Vagina (tissue), 2 donors: Measurements from ENCODE around the gene ADAM22.

Experiments
- POLR2AphosphoS5 ChIP-seq, 2 donors: sonication (generic); formaldehyde crosslinking; IDR thresholded peaks; one replicate each; pipeline ENCODE4 v1.9.0; 2017; ENCODE audit warnings: antibody characterized with exemption in 2 of 2, mild to moderate bottlenecking in 2 of 2, low read depth in 1 of 2; ENCODE audit not compliant: insufficient read depth in 1 of 2
- TF ChIP-seq, protein P1 (sequence below), 3 experiments: fragments of 450-650 bp in 2 of 3; fragments of 200-600 bp in 1 of 3; sonication (generic) in 1 of 3; IDR thresholded peaks; one replicate each; pipeline ENCODE4 v1.5.1; 2017 to 2019; ENCODE audit warnings: antibody characterized with exemption in 3 of 3, mild to moderate bottlenecking in 2 of 3, moderate library complexity in 2 of 3

DNA sequence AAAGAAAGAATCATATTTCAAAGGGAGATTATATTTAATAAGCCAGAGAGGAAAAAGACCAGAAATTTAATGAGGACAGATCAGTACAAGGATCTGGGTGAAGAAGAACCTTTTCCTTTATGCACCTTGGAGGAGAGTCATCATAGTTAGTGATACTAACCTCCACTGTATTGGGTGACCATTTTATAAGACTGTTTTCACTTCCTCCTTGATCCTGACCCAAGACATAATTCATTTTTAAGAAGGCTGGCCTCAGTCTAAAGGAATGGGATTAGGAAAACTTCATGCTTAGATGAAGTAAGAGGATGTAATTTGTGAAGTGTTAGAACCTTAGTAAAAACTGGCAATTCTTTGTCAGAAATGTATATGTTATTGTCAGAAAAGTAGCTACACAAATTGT lies 68.6 kb downstream of the ADAM22 start:
- TF ChIP-seq, protein P1, sequence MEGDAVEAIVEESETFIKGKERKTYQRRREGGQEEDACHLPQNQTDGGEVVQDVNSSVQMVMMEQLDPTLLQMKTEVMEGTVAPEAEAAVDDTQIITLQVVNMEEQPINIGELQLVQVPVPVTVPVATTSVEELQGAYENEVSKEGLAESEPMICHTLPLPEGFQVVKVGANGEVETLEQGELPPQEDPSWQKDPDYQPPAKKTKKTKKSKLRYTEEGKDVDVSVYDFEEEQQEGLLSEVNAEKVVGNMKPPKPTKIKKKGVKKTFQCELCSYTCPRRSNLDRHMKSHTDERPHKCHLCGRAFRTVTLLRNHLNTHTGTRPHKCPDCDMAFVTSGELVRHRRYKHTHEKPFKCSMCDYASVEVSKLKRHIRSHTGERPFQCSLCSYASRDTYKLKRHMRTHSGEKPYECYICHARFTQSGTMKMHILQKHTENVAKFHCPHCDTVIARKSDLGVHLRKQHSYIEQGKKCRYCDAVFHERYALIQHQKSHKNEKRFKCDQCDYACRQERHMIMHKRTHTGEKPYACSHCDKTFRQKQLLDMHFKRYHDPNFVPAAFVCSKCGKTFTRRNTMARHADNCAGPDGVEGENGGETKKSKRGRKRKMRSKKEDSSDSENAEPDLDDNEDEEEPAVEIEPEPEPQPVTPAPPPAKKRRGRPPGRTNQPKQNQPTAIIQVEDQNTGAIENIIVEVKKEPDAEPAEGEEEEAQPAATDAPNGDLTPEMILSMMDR (IDR thresholded peaks at IDR 0.05) = no peak
- TF ChIP-seq POLR2AphosphoS5 (IDR thresholded peaks at IDR 0.05; ENCODE audit: insufficient read depth in 1 of 2, low read depth in 1 of 2) = no peak
